Activated CD8-positive, alpha-beta memory T cell treated with anti-CD3 and anti-CD28 coated beads, Interleukin-2, amount 10 ng/mL, durations not matched to agents 7 days and 5 days (primary cell): Measurements from ENCODE around the gene F7. TPM values are rescaled to one million over a fixed set of nuclear protein-coding genes. Genes with fewer than 3 reads are reported as not detected.

ENCODE experiments used
- ATAC-seq: fragments of 150-1000 bp; cut with Tn5 transposase; one replicate; pipeline ENCODE4 v1.10.0; 2021; ENCODE audit warnings: moderate library complexity
- CTCF ChIA-PET: fragments of 350-600 bp; sonication (Branson Sonifier 250); formaldehyde crosslinking; loops from one replicate; lab custom pipeline; 2021; ENCODE audit warnings: antibody characterized with exemption; lab: Charles Lee
- DNase-seq: peaks from one replicate; pipeline ENCODE4 v3.0.0-alpha.2; 2020
- H3K27ac Mint-ChIP-seq: one replicate; pipeline ENCODE4 v1.8.0; 2021; ENCODE audit warnings: mild to moderate bottlenecking, mixed read lengths
- H3K27me3 Mint-ChIP-seq: one replicate; pipeline ENCODE4 v1.8.0; 2021; ENCODE audit warnings: mixed read lengths
- H3K36me3 Mint-ChIP-seq: one replicate; pipeline ENCODE4 v1.8.0; 2021; ENCODE audit warnings: mild to moderate bottlenecking, mixed read lengths
- H3K4me1 Mint-ChIP-seq: one replicate; pipeline ENCODE4 v1.8.0; 2021; ENCODE audit warnings: mixed read lengths
- H3K4me3 Mint-ChIP-seq: one replicate; pipeline ENCODE4 v1.8.0; 2021; ENCODE audit warnings: mild to moderate bottlenecking, moderate library complexity, mixed read lengths
- H3K9me3 Mint-ChIP-seq: one replicate; pipeline ENCODE4 v1.8.0; 2022; ENCODE audit warnings: low read depth, mixed read lengths
- total RNA-seq, 2 experiments: library from RNA; stranded (reverse); gene quantifications; one replicate each; pipeline ENCODE4 v1.2.3, GENCODE V29; 2021

Gene F7
- total RNA-seq, 2 experiments from 2014 or later = not detected

DNA sequence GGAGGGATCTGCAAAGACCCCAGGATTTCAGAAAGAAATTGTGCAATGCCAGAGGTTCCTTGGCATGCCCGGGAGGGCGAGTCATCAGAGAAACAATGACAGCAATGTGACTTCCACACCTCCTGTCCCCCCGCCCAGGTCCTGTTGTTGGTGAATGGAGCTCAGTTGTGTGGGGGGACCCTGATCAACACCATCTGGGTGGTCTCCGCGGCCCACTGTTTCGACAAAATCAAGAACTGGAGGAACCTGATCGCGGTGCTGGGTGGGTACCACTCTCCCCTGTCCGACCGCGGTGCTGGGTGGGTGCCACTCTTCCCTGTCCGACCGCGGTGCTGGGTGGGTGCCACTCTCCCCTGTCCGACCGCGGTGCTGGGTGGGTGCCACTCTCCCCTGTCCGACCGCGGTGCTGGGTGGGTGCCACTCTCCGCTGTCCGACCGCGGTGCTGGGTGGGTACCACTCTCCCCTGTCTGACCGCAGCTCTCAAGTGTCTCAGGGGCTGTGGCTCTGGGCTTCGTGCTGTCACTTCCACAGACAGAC lies 11.8 kb downstream of the F7 start:
- H3K4me1 Mint-ChIP-seq = no peaks in the 10 kb centered on the region
- peaks cover 3% of the 10 kb centered on the region for H3K27me3 Mint-ChIP-seq
- ATAC-seq = no peak
- CTCF ChIA-PET = no interaction called here
- no peaks in the 10 kb centered on the region for H3K36me3 Mint-ChIP-seq
- H3K9me3 Mint-ChIP-seq = no peaks in the 10 kb centered on the region
- H3K4me3 Mint-ChIP-seq = no peak overlapping the region
- DNase-seq = no peak
- no peak overlapping the region for H3K27ac Mint-ChIP-seq

DNA sequence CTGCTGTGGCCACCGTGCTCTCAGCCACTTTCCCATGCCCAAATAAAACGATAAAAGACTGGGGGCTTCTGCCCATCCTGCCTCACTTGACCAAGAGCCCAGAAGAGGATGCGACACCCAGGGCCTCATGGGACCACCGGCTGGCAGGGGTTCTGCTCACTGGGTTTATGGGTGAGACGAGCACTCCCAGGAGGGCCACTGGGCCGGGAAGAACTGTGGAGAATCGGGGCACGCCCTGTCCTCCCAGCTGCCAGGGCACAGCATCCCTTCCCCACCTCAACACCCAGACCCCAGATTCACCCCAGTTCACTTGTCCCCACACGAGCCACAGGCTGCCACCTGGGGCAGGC lies 12.3 kb downstream of the F7 start:
- CTCF ChIA-PET = no interaction called here
- no peak for ATAC-seq

DNA sequence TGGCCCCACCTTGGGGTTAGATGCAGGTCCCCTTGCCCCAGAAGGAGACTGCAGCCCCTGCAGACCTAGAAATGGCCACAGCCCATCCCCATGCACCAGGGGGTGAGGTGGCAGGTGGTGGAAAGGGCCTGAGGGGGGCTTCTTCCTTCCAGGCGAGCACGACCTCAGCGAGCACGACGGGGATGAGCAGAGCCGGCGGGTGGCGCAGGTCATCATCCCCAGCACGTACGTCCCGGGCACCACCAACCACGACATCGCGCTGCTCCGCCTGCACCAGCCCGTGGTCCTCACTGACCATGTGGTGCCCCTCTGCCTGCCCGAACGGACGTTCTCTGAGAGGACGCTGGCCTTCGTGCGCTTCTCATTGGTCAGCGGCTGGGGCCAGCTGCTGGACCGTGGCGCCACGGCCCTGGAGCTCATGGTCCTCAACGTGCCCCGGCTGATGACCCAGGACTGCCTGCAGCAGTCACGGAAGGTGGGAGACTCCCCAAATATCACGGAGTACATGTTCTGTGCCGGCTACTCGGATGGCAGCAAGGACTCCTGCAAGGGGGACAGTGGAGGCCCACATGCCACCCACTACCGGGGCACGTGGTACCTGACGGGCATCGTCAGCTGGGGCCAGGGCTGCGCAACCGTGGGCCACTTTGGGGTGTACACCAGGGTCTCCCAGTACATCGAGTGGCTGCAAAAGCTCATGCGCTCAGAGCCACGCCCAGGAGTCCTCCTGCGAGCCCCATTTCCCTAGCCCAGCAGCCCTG lies 12.8 kb downstream of the F7 start:
- H3K4me1 Mint-ChIP-seq = no peaks in the 10 kb centered on the region
- CTCF ChIA-PET = no interaction called here
- DNase-seq = no peak
- H3K27me3 Mint-ChIP-seq = peaks cover 3% of the 10 kb centered on the region
- H3K9me3 Mint-ChIP-seq = no peaks in the 10 kb centered on the region
- ATAC-seq = no peak
- H3K36me3 Mint-ChIP-seq = no peaks in the 10 kb centered on the region
- no peak overlapping the region for H3K4me3 Mint-ChIP-seq
- H3K27ac Mint-ChIP-seq = no peak overlapping the region

More for the DNA sequence above, 12.3 kb downstream of the F7 start:
- Mint-ChIP-seq H3K27me3 (peaks cover 3% of the 10 kb centered on the region), H3K4me3 (no peak overlapping the region), H3K36me3 (no peaks in the 10 kb centered on the region), H3K9me3 (no peaks in the 10 kb centered on the region), H3K4me1 (no peaks in the 10 kb centered on the region), H3K27ac (no peak overlapping the region)
- DNase-seq = no peak

DNA sequence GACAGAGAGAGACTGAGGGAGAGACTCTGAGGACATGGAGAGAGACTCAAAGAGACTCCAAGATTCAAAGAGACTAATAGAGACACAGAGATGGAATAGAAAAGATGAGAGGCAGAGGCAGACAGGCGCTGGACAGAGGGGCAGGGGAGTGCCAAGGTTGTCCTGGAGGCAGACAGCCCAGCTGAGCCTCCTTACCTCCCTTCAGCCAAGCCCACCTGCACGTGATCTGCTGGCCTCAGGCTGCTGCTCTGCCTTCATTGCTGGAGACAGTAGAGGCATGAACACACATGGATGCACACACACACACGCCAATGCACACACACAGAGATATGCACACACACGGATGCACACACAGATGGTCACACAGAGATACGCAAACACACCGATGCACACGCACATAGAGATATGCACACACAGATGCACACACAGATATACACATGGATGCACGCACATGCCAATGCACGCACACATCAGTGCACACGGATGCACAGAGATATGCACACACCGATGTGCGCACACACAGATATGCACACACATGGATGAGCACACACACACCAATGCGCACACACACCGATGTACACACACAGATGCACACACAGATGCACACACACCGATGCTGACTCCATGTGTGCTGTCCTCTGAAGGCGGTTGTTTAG lies 13.7 kb downstream of the F7 start:
- CTCF ChIA-PET = no interaction called here
- Mint-ChIP-seq H3K27ac (no peak overlapping the region), H3K4me3 (no peak overlapping the region), H3K9me3 (no peaks in the 10 kb centered on the region), H3K36me3 (no peaks in the 10 kb centered on the region), H3K4me1 (no peaks in the 10 kb centered on the region), H3K27me3 (peaks cover 3% of the 10 kb centered on the region)
- DNase-seq = no peak
- no peak for ATAC-seq

DNA sequence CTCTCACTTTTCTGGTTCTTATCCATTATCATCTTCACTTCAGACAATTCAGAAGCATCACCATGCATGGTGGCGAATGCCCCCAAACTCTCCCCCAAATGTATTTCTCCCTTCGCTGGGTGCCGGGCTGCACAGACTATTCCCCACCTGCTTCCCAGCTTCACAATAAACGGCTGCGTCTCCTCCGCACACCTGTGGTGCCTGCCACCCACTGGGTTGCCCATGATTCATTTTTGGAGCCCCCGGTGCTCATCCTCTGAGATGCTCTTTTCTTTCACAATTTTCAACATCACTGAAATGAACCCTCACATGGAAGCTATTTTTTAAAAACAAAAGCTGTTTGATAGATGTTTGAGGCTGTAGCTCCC lies 14.2 kb downstream of the F7 start:
- CTCF ChIA-PET = no interaction called here
- H3K27ac Mint-ChIP-seq = no peak overlapping the region
- no peak overlapping the region for H3K4me3 Mint-ChIP-seq
- no peaks in the 10 kb centered on the region for H3K4me1 Mint-ChIP-seq
- DNase-seq = no peak
- H3K9me3 Mint-ChIP-seq = no peaks in the 10 kb centered on the region
- no peaks in the 10 kb centered on the region for H3K36me3 Mint-ChIP-seq
- ATAC-seq = no peak
- peaks cover 3% of the 10 kb centered on the region for H3K27me3 Mint-ChIP-seq

DNA sequence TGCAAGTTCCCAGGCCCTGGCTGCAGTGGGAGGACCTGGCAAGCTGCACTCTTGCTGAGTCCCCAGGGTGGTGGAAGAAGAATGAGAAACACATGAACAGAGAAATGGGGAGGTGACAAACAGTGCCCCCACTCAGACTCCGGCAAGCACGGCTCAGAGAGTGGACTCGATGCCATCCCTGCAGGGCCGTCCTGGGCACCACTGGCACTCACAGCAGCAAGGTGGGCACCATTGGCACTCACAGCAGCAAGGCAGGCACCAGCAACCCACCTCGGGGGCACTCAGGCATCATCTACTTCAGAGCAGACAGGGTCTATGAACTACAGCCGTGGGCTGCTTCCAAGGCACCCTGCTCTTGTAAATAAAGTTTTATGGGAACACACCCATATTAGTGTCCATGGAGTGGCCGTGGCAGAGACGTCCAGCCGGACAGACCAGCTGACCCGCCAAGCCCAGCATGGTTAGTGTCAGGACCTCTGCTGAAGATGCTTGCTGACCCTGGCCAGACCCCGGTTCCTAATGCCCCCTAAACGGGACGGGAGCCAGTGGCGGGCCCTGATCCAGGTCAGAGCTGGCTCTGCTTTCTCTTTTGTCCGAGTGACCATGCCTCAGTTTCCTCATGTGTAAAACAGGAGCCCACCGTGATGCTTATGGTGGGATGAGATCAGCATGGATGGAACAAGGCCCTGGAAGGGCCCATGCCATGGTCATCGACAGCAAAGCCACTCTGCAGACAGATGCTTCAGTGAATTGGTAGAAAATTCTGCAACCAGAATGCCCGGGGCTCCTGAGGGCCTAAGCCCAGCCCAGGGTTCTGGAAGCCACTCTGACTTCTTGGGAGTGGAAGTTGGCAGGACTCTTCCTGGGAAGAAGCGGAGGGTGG lies 14.9 kb downstream of the F7 start:
- Mint-ChIP-seq H3K36me3 (no peaks in the 10 kb centered on the region), H3K27ac (no peak overlapping the region), H3K4me1 (no peaks in the 10 kb centered on the region), H3K27me3 (peaks cover 3% of the 10 kb centered on the region), H3K4me3 (no peak overlapping the region), H3K9me3 (no peaks in the 10 kb centered on the region)
- DNase-seq = no peak
- no peak for ATAC-seq
- CTCF ChIA-PET = no interaction called here

DNA sequence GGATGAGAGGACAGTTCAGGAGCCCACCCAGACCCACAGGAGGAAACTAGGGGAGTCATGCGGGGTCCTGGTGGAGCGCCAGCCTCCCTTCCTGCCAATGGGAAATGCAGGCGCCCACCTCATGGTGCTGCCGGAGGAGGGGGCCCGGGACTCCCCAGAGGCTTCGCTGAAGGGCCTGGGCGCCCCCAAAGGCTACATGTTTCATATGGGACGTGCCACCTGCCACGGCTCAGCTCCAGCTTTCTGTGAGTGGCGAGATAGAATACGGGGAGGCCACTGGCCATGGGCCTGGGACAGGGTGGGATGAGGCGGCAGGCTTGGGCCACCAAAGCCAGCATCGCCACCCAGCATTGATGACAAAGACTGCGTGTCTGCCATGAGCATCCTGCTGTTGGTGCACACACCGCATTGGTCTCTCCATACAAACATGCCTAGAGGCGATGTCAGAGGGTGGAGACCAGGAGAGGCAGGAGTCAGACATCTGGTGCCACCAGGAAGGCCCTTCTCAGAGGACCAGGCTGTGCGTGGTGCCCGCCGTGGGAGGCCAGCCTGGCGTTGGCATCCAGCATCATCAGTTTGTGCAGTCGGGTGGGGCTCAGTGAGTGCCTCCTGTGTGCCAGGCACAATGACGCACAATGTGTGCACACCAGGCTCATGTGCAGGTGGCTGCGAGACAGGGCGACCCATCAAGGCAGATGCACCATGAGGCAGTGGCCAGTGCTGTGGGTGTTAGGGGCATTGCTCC lies 15.8 kb downstream of the F7 start:
- no peak overlapping the region for H3K27ac Mint-ChIP-seq
- DNase-seq (no peak), ATAC-seq (no peak)
- peaks cover 3% of the 10 kb centered on the region for H3K27me3 Mint-ChIP-seq
- H3K4me3 Mint-ChIP-seq = no peak overlapping the region
- no peaks in the 10 kb centered on the region for H3K36me3 Mint-ChIP-seq
- CTCF ChIA-PET = no interaction called here
- no peaks in the 10 kb centered on the region for H3K9me3 Mint-ChIP-seq
- no peaks in the 10 kb centered on the region for H3K4me1 Mint-ChIP-seq

DNA sequence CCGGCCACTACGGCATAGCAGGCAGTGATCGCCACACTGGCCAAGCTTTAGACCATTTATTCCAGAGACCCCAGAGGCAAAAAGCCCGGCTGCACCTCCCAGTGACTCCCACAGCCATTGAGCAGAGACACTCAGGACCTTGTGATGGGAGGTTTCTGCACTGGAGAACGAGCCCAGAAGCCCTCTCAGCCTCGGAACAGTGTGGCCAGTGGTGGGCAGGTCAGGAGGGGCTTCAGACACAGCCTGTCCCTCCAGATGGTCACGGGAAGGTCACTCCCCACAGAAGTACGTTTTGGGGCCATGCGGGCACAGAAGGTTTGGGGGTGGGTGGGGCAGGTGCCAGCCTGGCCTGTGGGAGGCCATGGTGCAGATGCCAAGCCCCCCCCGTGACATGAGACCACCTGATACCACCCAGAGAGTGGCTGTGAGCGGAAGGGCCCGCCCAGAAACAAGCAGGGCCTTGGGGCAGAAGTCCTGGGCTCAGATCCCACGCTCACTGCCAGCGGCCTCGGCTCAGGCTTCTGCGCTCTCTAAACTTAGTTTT lies 16.4 kb downstream of the F7 start:
- Mint-ChIP-seq H3K4me3 (no peak overlapping the region), H3K4me1 (no peaks in the 10 kb centered on the region), H3K27me3 (peaks cover 4% of the 10 kb centered on the region), H3K27ac (no peak overlapping the region), H3K9me3 (no peaks in the 10 kb centered on the region), H3K36me3 (no peaks in the 10 kb centered on the region)
- CTCF ChIA-PET = no interaction called here
- ATAC-seq = no peak
- DNase-seq = no peak

DNA sequence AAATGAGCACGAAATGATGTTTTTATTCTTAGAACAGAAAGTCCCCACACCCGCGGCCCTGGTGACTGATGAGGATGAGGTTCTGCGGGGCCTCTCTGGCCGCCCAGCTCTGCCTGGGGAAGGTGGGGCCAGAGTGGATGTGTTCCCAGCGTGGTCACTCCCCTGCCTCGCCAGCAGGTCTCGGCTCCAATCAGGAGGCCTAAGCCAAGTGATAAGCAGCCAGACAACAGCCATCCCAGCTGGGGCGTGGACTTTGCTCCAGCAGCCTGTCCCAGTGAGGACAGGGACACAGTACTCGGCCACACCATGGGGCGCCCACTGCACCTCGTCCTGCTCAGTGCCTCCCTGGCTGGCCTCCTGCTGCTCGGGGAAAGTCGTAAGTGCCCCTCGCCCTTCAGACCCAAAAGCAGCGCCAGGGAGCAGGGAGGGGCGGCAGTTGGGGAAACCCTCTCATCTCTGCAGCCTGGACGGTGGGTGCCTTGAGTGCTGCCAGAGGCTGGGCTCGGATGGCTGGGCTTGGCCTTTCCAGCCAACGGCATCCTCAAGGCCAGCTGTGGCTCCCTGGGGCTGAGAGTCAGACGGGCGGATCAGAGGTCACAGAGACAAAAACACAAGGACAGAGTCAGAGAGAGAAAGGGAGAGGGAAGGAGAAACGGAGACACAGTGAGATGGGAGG lies 17.1 kb downstream of the F7 start, which contains the start of gene F10:
F10 (plus strand) TSS at position 250 of the 676 bp plus-strand sequence; CDS start at position 307, 57 bp downstream.
- CTCF ChIA-PET = no interaction called here
- no peak for ATAC-seq
- Mint-ChIP-seq H3K27me3 (peaks cover 8% of the 10 kb centered on the region), H3K27ac (no peak within 1 kb of the TSS), H3K4me3 (no peak within 1 kb of the TSS), H3K9me3 (no peaks in the 10 kb centered on the region), H3K36me3 (no peaks in the 10 kb centered on the region), H3K4me1 (no peaks in the 10 kb centered on the region)
- DNase-seq = no peak

DNA sequence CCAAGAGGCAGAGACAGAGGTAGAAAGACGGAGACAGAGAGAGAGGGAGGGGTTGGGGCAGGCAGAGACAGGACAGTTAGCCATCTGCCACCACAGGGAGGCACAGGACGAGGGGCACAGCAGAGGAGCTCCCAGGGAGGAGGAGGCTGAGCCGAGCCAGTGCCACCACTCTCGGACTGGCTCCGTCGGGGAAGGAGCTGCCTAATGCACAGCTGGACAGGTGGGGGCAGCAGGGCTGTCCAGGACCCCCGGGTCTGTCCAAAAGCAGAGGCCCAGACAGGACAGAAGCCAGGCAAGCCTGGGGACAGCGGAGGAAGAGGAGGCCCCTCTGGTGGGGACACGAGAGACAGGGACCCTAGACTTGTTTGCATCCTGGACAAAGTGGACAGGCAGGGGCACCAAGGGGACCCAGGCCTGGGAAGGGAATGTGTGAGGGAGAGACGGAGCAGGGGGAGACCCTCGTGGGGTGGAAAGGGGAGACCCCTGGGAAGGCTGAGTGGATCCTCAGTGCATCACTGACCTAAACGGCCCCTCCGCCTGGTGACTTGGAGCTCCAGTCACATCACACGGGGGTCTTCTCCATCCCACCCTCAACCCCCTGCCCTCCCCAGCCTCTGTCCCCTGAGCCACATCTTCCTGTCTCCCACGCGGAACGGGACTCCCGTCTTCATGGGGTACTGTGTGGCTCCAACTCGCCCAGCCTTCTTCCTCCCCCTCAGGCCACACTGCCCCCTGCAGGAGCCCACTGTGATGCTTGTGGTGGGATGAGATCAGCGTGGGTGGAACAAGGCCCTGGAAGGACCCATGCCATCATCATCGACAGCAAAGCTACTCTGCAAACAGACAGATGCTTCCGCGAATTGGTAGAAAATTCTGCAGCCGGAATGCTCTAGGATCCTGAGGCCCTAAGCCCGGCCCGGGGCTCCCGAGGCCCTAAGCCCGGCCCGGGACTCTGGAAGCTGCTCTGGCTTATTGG lies 17.9 kb downstream of the F7 start:
- Mint-ChIP-seq H3K27ac (no peak overlapping the region), H3K36me3 (no peaks in the 10 kb centered on the region), H3K4me3 (no peak overlapping the region), H3K9me3 (no peaks in the 10 kb centered on the region), H3K27me3 (peaks cover 13% of the 10 kb centered on the region), H3K4me1 (no peaks in the 10 kb centered on the region)
- CTCF ChIA-PET = interaction anchor here (0.8 kb wide), 1 partner anchor 18 kb away, joined by 3 read pairs; no protein-coding TSS in a partner anchor
- no peak for DNase-seq
- no peak for ATAC-seq

DNA sequence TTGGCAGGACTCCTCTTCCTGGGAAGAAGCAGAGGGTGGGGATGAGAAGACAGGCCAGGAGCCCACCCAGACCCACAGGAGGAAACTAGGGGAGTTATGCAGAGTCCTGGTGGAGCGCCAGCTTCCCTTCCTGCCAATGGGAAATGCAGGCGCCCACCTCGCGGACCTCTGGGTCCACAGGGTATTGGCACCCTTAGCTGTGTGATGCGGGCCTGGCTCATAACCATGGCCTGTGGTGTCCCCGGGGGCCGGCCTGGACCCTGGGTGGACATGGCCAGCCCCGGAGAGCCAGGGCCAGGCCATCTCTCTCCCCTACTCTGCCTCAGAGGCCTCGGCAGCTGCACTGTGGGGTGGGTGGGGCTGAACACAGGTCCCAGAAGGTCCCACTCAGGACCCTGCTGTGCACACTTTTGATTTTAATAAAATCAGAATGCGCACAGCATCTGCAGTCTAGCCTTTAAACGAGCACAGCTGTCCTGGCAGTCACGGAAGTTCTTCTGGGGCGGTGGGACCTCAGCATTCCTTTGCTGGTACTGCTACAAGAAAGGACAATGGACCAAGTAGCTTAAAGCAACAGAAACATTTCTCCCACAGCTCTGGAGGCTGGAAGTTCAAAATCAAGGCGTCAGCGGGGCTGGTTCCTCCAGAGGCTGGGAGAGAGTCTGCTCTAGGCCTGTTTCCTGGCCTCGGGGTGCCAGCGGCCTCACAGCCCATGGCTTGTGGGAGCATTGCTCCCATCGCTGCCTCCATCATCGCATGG lies 18.8 kb downstream of the F7 start:
- Mint-ChIP-seq H3K9me3 (no peaks in the 10 kb centered on the region), H3K27me3 (peaks cover 17% of the 10 kb centered on the region), H3K4me1 (no peaks in the 10 kb centered on the region), H3K4me3 (no peak overlapping the region), H3K27ac (no peak overlapping the region), H3K36me3 (no peaks in the 10 kb centered on the region)
- ATAC-seq (no peak), DNase-seq (no peak)
- CTCF ChIA-PET = interaction anchor here (0.8 kb wide), 1 partner anchor 17 kb away, joined by 3 read pairs; no protein-coding TSS in a partner anchor
